Activated naive CD4-positive, alpha-beta T cell treated with Interleukin-2 at 50 U/mL for 16 hours (primary cell): ENCODE measurements around the gene AMH.

Experiments
- DNase-seq: peaks from one replicate; pipeline ENCODE4 v3.0.0-alpha.2; 2020

The AMH gene

GRCh38 chr19:2251106-2252054, 2.3 kb downstream of the AMH start:
- DNase-seq: no peak

- DNase-seq: no peak
Observed at GRCh38 chr19:2252055-2252796, 3.1 kb downstream of the AMH start.

- no peak for DNase-seq
Observed at GRCh38 chr19:2252797-2253105, 3.6 kb downstream of the AMH start.

- DNase-seq: peak; percentile 51
Observed at GRCh38 chr19:2253106-2254063, 4.3 kb downstream of the AMH start.

GRCh38 chr19:2254064-2254872, 5.1 kb downstream of the AMH start:
- no peak for DNase-seq

- DNase-seq: no peak
Observed at GRCh38 chr19:2255112-2255845, 6.2 kb downstream of the AMH start.

- no peak for DNase-seq
Observed at GRCh38 chr19:2255982-2256685, 7.0 kb downstream of the AMH start, which contains the start of gene JSRP1. Gene JSRP1 (minus strand): TSS chr19:2256417. CDS start chr19:2255314, 1,103 bp downstream.

GRCh38 chr19:2259336-2259735, 10.2 kb downstream of the AMH start:
- no peak for DNase-seq

- DNase-seq: no peak
Observed at GRCh38 chr19:2260341-2260805, 11.2 kb downstream of the AMH start.

- DNase-seq: peak; percentile 68
Observed at GRCh38 chr19:2261438-2262172, 12.5 kb downstream of the AMH start.

GRCh38 chr19:2266183-2266993, 17.3 kb downstream of the AMH start:
- no peak for DNase-seq

GRCh38 chr19:2268480-2268830, 19.3 kb downstream of the AMH start:
- no peak for DNase-seq

- no peak for DNase-seq
Observed at GRCh38 chr19:2268861-2269243, 19.7 kb downstream of the AMH start.

- DNase-seq: peak; percentile 99
Observed at GRCh38 chr19:2269244-2270156, 20.4 kb downstream of the AMH start.

GRCh38 chr19:2270157-2270422, 21.0 kb downstream of the AMH start:
- DNase-seq: peak; percentile 52

- DNase-seq: peak; percentile 80
Observed at GRCh38 chr19:2270423-2271233, 21.5 kb downstream of the AMH start.
